GM12865 (cell line): ENCODE data around the gene LITAFD.

Experiments used
- DNase-seq: peaks from one replicate; pipeline ENCODE4 v3.0.0; 2010; ENCODE audit warnings: low read depth
- H3K4me3 ChIP-seq: 2 replicates; pipeline ENCODE4 v1.5.1; 2011; ENCODE audit warnings: mild to moderate bottlenecking, low read depth, low read length, control low read depth
- TF ChIP-seq, protein P1 (sequence below): IDR thresholded peaks from 2 replicates; pipeline ENCODE4 v1.5.1; 2011; ENCODE audit warnings: low read length, control low read depth, low read depth, inconsistent platforms; ENCODE audit not compliant: insufficient read depth; ENCODE audit errors: missing control alignments

The LITAFD gene

DNA sequence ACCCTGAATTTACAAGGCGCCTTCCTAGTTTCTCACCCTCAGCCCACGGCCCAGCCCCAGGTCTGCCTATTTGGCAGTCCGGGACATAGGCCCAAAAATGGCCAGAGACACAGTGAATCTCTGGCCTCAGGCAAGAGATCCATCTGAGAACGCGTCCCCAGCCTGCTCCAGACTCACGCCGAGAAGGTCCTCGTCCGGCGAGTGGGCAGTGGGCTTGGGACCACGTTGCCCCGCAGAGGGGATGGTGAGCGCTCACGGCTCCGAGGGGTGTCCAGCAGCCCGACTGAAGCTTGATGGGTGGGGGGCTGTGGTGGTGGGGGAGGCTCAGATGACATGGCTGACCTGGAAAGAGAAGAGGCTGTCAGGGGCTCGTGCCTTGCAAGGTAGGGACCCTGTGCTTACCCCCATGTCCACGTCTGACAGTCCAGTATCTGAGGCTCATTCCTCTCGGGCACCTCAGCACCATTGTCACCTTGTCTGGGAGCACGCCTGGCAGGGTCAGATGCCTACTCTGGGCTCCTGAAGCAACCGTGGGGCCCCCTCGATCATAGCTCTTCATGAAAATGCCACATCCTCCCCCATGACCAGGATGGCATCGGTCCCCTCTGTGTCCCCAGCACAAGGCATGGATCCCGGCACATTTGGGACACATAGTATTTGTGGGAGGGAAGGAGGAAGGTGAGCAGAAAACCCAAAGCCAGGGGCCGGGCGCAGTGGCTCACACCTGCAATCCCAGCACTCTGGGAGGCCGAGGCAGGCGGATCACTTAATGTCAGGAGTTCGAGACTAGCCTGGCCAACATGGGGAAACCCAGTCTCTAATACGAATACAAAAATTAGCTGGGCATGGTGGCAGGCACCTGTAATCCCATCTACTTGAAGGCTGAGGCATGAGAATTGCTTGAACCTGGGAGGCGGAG, 22.9 kb upstream of the LITAFD start:
- DNase-seq = no peak
- TF ChIP-seq, protein P1, sequence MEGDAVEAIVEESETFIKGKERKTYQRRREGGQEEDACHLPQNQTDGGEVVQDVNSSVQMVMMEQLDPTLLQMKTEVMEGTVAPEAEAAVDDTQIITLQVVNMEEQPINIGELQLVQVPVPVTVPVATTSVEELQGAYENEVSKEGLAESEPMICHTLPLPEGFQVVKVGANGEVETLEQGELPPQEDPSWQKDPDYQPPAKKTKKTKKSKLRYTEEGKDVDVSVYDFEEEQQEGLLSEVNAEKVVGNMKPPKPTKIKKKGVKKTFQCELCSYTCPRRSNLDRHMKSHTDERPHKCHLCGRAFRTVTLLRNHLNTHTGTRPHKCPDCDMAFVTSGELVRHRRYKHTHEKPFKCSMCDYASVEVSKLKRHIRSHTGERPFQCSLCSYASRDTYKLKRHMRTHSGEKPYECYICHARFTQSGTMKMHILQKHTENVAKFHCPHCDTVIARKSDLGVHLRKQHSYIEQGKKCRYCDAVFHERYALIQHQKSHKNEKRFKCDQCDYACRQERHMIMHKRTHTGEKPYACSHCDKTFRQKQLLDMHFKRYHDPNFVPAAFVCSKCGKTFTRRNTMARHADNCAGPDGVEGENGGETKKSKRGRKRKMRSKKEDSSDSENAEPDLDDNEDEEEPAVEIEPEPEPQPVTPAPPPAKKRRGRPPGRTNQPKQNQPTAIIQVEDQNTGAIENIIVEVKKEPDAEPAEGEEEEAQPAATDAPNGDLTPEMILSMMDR = no peak
- H3K4me3 ChIP-seq = no peak overlapping the region

DNA sequence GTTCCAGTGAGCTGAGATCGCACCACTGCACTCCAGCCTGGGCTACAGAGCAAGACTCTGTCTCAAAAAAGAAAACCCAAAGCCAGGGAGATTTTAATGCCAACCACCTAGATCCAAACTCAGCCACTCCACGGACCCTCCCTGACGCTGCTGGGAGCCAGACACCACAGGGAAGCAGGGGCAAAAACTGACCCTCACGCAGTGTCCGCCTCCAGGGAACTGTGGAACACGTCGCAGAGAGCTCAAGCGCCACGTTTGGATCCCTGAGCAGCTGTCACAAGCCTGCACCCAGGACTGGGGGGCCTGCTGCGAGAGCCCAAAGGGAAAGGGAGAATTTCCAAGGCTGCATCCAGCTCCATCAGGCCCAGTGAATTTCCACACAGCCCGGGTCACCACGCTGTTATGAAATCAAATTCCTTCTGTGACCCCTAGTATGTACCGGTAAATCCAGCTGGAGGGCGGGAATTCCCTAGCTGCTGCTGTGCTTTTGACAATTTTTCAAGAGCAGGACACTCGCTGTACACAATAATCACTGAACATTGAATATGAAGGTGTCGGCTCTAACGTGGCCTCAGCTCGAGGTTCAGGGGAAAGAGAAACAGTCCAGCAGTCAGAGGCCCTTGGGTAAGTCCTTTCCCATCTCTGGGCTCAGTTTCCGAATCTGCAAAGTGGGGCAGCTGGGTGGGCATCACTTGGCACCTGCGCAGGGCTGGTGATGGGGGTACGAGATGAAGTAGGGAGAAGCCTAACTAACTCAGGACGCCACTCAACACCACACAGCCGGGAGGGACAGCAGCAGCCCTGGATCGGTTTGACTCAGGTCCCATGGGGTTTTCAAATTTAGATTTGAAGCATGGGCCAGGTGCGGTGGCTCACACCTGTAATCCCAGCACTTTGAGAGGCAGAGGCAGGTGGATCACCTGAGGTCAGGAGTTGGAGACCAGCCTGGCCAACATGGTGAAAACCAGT, 22.0 kb upstream of the LITAFD start:
- TF ChIP-seq, protein P1 = no peak
- H3K4me3 ChIP-seq = no peak overlapping the region
- no peak for DNase-seq

DNA sequence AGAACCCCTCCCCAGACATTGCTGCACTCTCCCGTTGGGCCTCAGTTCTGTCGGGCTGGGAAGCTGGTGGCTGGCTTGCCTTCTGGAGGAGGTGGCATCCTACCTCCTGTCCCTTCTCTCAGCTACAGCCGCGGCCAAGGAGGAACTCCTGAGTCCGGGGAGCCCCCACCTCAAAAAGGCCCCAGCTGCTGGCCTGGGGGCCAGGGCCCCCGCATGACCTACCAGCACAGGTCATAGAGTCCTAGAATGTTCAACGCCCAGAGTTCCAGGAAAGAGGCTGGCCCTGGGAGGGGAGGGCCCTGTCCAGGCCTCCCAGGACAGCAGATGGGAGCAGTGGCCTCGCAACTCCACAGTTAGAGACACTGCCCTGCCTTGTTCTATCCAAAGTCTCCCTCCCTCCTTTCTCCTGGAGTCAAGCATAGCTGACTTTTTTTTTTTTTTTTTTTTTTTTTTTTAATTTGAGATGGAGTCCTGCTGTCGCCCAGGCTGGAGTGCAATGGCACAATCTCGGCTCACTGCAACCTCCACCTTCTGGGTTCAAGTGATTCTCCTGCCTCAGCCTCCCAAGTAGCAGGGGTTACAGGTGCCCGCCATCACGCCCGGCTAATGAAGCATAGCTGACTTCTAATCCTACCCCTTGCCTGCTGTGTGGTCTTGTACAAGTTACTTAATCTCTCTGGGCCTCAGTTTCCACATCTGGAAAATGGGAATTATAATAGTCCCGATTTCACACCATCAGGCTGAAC, 20.4 kb upstream of the LITAFD start:
- TF ChIP-seq, protein P1 = no peak
- no peak overlapping the region for H3K4me3 ChIP-seq
- no peak for DNase-seq

DNA sequence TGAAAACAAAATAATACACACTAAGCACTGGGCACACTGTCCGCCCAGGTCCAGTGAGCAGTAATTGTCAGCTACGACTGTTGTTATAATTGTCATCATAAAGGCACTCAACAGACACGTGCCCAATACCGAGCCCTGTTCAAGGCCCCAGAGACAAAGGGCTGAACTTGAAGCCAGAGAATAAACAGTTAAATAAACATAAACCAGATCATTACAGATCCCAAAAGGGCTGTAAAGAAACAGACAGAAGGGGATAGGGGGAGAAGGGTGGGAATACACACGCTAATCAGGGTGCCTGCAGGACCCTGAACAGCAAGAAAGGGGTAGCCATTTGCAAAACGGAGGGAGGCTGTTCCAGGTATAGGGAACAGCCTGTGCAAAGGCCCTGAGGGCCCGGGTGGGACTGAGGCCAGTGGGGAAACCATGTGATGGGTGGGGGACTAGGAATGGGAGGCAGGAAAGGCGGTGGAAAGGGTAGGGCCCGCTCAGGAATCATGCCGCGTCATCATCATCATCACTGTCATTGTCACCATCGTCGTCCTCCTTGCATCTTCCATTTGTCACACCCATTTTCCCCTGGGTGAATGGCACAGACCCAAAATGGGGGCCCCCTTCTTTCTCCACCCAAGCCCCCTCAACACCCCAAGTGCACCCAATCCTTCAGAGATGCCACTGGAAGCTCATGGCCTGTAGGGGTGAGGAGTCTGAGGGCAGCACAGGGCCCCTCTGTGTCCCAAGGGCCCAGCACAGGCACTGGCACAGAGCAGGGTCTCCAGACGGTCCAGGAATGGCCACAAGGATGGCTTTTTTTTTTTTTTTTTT, 19.6 kb upstream of the LITAFD start:
- DNase-seq = no peak
- TF ChIP-seq, protein P1 = no peak
- H3K4me3 ChIP-seq = no peak overlapping the region

DNA sequence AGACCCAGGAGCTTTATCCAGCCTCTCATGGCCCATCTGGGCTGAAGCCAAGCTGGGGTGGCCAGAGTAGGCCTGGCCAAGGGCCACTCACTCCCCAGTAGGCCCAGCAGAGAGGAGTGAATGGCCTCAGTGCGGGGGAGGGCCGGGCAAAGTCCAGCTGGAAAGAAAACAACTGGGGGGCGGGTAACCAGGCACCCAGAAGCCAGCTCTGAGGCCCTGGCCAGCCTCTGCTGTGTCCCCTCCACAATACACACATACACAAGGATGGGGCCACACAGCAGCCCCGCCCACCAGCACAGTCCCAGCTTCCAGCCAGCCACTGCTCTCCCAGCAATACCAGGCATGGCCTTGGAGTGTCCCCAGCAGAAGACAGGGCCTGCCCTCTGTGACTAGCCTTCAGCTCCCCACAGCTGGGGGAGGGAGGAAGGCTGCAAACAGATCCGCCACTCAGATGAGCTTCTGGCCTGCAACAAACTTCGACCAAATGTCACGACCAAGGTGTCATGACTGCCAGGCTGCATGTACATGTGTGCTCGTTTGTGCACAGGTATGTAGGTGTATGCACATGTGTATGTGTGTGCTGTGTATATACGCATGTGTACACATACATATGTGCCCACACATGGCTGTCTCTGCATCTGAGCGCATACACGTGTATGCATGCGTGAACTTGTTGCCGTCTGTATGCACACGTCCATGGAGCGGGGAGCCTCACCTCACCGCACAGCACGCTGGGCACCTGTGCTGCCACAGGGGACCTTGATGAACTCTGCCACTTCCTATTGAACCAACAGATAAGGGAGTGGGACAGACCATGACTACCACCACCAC, 18.3 kb upstream of the LITAFD start:
- TF ChIP-seq, protein P1 = no peak
- H3K4me3 ChIP-seq = no peak overlapping the region
- no peak for DNase-seq
